Measurements from ENCODE around the gene SERTAD3. TPM values are rescaled to one million over a fixed set of nuclear protein-coding genes. Genes with fewer than 3 reads are reported as not detected.

The SERTAD3 gene, protein sequence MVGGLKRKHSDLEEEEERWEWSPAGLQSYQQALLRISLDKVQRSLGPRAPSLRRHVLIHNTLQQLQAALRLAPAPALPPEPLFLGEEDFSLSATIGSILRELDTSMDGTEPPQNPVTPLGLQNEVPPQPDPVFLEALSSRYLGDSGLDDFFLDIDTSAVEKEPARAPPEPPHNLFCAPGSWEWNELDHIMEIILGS
- total RNA-seq (2014; rRNA removed; shearing (Covaris generic)), result 21.8 and 37.9 TPM in 2 replicates
- 40.7 and 41.2 TPM in 2 replicates for polyA plus RNA-seq (2016; fragmentation: Nextera tagmentation; extraction: Ambion mirVana)

GRCh38 chr19:40444000-40444824 lies at the start of gene SERTAD3:
Gene SERTAD3, minus strand, starts transcription at chr19:40444335. Its CDS starts 2,255 bp downstream, at chr19:40442080.
- Histone ChIP-seq H3K27ac (peak within 1 kb of the TSS; percentile 97), H3K9ac (peak within 1 kb of the TSS; percentile 99), H3K4me2 (ENCODE audit: unreplicated experiment) (peak within 1 kb of the TSS; percentile 86), H3K9me3 (ENCODE audit: low read depth) (no peaks in the 10 kb centered on the region), H3K79me2 (ENCODE audit: insufficient read depth) (peaks cover 45% of the 10 kb centered on the region), H3K4me1 (ENCODE audit: insufficient read depth) (peaks cover 18% of the 10 kb centered on the region), H2AFZ (peak within 1 kb of the TSS; percentile 94), H3K9me2 (ENCODE audit: insufficient read depth) (no peaks in the 10 kb centered on the region), H3K36me3 (ENCODE audit: low read depth) (peaks cover 15% of the 10 kb centered on the region; the same call in 1 of the 2 replicates), H3K4me3 (peak within 1 kb of the TSS; percentile 99), H3K27me3 (replicated peaks; ENCODE audit: insufficient read depth) (no peaks in the 10 kb centered on the region), H3F3A (ENCODE audit: insufficient read depth) (peaks cover 37% of the 10 kb centered on the region), H4K20me1 (ENCODE audit: insufficient read depth) (no peaks in the 10 kb centered on the region)
- TF ChIP-seq EZH2 (IDR thresholded peaks at IDR 0.05; ENCODE audit: insufficient read depth, poor library complexity, severe bottlenecking) (no peak), EZH2phosphoT487 (IDR thresholded peaks at IDR 0.05; ENCODE audit: insufficient read depth, low read depth) (no peak)
- DNase-seq, result peak; percentile 99
- in situ Hi-C loops (cut with MboI), result no loop called here
- 1 to 2% methylated on average over 48 to 69 of the region's 72 CpGs for WGBS, 2 experiments (ENCODE audit: low coverage in 1 of 2, low lambda C conversion rate in 2 of 2, missing lambda C conversion rate in 2 of 2)

DNA sequence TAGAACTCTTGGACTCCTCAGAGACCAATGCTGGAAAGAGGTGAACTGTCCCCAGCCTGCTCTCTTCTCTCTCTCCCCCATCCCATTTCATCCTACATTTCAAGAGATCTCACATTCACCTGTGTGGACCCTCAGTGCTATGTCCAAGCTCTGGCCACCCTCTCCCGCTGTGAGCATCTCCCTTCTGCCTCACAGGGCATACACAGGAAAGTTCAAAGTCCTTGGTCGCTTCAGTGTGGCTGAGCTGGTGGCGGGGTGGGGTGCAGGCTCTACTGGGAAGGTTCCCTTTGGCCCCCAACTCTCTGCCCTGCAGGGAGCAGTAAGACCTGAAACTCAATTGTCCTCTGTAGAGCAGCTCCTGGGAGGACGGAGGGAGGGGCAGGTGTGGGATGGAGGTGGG lies 49.6 kb upstream of the SERTAD3 start:
- WGBS, 2 experiments (ENCODE audit: low coverage in 1 of 2, low lambda C conversion rate in 2 of 2, missing lambda C conversion rate in 2 of 2), result 25 to 40% methylated on average over 4 of the region's 4 CpGs
- Histone ChIP-seq H3K9ac (no peak overlapping the region), H3K4me3 (no peak overlapping the region), H3K27ac (no peak overlapping the region), H3K4me1 (ENCODE audit: insufficient read depth) (no peaks in the 10 kb centered on the region), H3K4me2 (ENCODE audit: unreplicated experiment) (no peak overlapping the region), H3K36me3 (ENCODE audit: low read depth) (no peaks in the 10 kb centered on the region), H3K9me2 (ENCODE audit: insufficient read depth) (no peaks in the 10 kb centered on the region), H3K27me3 (replicated peaks; ENCODE audit: insufficient read depth) (0 out of 2 replicates have a peak, but pooled peaks cover 8% of the 10 kb centered on the region), H4K20me1 (ENCODE audit: insufficient read depth) (no peaks in the 10 kb centered on the region), H3K9me3 (ENCODE audit: low read depth) (no peaks in the 10 kb centered on the region), H3F3A (ENCODE audit: insufficient read depth) (no peaks in the 10 kb centered on the region), H3K79me2 (ENCODE audit: insufficient read depth) (no peaks in the 10 kb centered on the region), H2AFZ (no peak overlapping the region)
- TF ChIP-seq EZH2phosphoT487 (IDR thresholded peaks at IDR 0.05; ENCODE audit: insufficient read depth, low read depth), result no peak
- no peak for TF ChIP-seq EZH2 (IDR thresholded peaks at IDR 0.05; ENCODE audit: insufficient read depth, poor library complexity, severe bottlenecking)
- in situ Hi-C loops (cut with MboI), result no loop called here
- no peak for DNase-seq

GRCh38 chr19:40492274-40492673 lies 48.1 kb upstream of the SERTAD3 start:
- DNase-seq, result no peak
- Histone ChIP-seq H3K9ac (no peak overlapping the region), H2AFZ (no peak overlapping the region), H3F3A (ENCODE audit: insufficient read depth) (no peaks in the 10 kb centered on the region), H3K4me3 (no peak overlapping the region), H3K36me3 (ENCODE audit: low read depth) (no peaks in the 10 kb centered on the region), H3K9me2 (ENCODE audit: insufficient read depth) (no peaks in the 10 kb centered on the region), H3K79me2 (ENCODE audit: insufficient read depth) (no peaks in the 10 kb centered on the region), H3K4me1 (ENCODE audit: insufficient read depth) (no peaks in the 10 kb centered on the region), H3K4me2 (ENCODE audit: unreplicated experiment) (no peak overlapping the region), H3K9me3 (ENCODE audit: low read depth) (no peaks in the 10 kb centered on the region), H4K20me1 (ENCODE audit: insufficient read depth) (no peaks in the 10 kb centered on the region), H3K27ac (no peak overlapping the region), H3K27me3 (replicated peaks; ENCODE audit: insufficient read depth) (0 out of 2 replicates have a peak, but pooled peaks cover 8% of the 10 kb centered on the region)
- in situ Hi-C loops (cut with MboI), result no loop called here
- no peak for TF ChIP-seq EZH2phosphoT487 (IDR thresholded peaks at IDR 0.05; ENCODE audit: insufficient read depth, low read depth)
- TF ChIP-seq EZH2 (IDR thresholded peaks at IDR 0.05; ENCODE audit: insufficient read depth, poor library complexity, severe bottlenecking), result no peak
- 82 to 90% methylated on average over 3 of the region's 3 CpGs for whole genome bisulfite sequencing, 2 experiments (ENCODE audit: low coverage in 1 of 2, low lambda C conversion rate in 2 of 2, missing lambda C conversion rate in 2 of 2)

- no peak for DNase-seq
- no peaks in the 10 kb centered on the region for H4K20me1 ChIP-seq (ENCODE audit: insufficient read depth)
- H3K9ac ChIP-seq, result no peak overlapping the region
- no peaks in the 10 kb centered on the region for H3K9me2 ChIP-seq (ENCODE audit: insufficient read depth)
- no peak overlapping the region; the same call in 1 of the 2 replicates for H2AFZ ChIP-seq
- no peaks in the 10 kb centered on the region for H3K9me3 ChIP-seq (ENCODE audit: low read depth)
- in situ Hi-C loops (cut with MboI), result no loop called here
- no peak overlapping the region for H3K4me2 ChIP-seq (ENCODE audit: unreplicated experiment)
- no peak for TF ChIP-seq EZH2 (IDR thresholded peaks at IDR 0.05; ENCODE audit: insufficient read depth, poor library complexity, severe bottlenecking)
- TF ChIP-seq EZH2phosphoT487 (IDR thresholded peaks at IDR 0.05; ENCODE audit: insufficient read depth, low read depth), result no peak
- no peaks in the 10 kb centered on the region for H3K36me3 ChIP-seq (ENCODE audit: low read depth)
- no peak overlapping the region for H3K27ac ChIP-seq
- H3K4me3 ChIP-seq, result no peak overlapping the region
- H3K4me1 ChIP-seq (ENCODE audit: insufficient read depth), result no peaks in the 10 kb centered on the region
- 0 out of 2 replicates have a peak, but pooled peaks cover 8% of the 10 kb centered on the region for H3K27me3 ChIP-seq (replicated peaks; ENCODE audit: insufficient read depth)
- H3F3A ChIP-seq (ENCODE audit: insufficient read depth), result no peaks in the 10 kb centered on the region
- no peaks in the 10 kb centered on the region for H3K79me2 ChIP-seq (ENCODE audit: insufficient read depth)
- 57 to 59% methylated on average over 23 to 25 of the region's 25 CpGs for WGBS, 2 experiments (ENCODE audit: low coverage in 1 of 2, low lambda C conversion rate in 2 of 2, missing lambda C conversion rate in 2 of 2)
These were observed 45.7 kb upstream of the SERTAD3 start for GRCh38 chr19:40489882-40490230.

Data from GM23248 (cell line).